Fibroblast of the conjunctiva (primary cell): Measurements from ENCODE around the gene CBX5.
"Not testable (repeated sequence)": the region's sequence is repeated elsewhere in the genome, so short reads cannot be mapped to it uniquely, and the experiment has no call there.

Experiments
- DNase-seq: peaks from one replicate; pipeline ENCODE4 v3.0.0-alpha.2; 2010; ENCODE audit warnings: low read depth

Gene CBX5

GRCh38 chr12:54294152-54294952, 14.4 kb upstream of the CBX5 start:
- no peak for DNase-seq

GRCh38 chr12:54292931-54293241, 13.0 kb upstream of the CBX5 start:
- no peak for DNase-seq

GRCh38 chr12:54292083-54292930, 12.4 kb upstream of the CBX5 start:
- DNase-seq, result no peak

- DNase-seq, result no peak
These were observed 7.6 kb upstream of the CBX5 start for GRCh38 chr12:54287261-54288157.

- no peak for DNase-seq
These were observed 6.4 kb upstream of the CBX5 start for GRCh38 chr12:54286042-54287030.

GRCh38 chr12:54285150-54286041, 5.5 kb upstream of the CBX5 start:
- no peak for DNase-seq

- DNase-seq, result not testable (repeated sequence)
These were observed 4.3 kb upstream of the CBX5 start for GRCh38 chr12:54284070-54284780.

- DNase-seq, result no peak
These were observed 3.1 kb upstream of the CBX5 start for GRCh38 chr12:54282949-54283593.

- DNase-seq, result not testable (repeated sequence)
These were observed 1.8 kb upstream of the CBX5 start for GRCh38 chr12:54281694-54282093.

GRCh38 chr12:54281261-54281638, 1.3 kb upstream of the CBX5 start:
- DNase-seq, result not testable (repeated sequence)

- peak; percentile 100 for DNase-seq
These were observed 742 bp upstream of the CBX5 start, which contains the start of gene HNRNPA1 for GRCh38 chr12:54280468-54281260. Gene HNRNPA1 (plus strand): TSS chr12:54280726. CDS start chr12:54280808, 82 bp downstream.

GRCh38 chr12:54279227-54279631, 693 bp downstream of the CBX5 start:
- DNase-seq, result no peak

- DNase-seq, result no peak
These were observed 2.1 kb downstream of the CBX5 start for GRCh38 chr12:54277823-54278276.

GRCh38 chr12:54276368-54276767, 3.6 kb downstream of the CBX5 start:
- DNase-seq, result no peak

- DNase-seq, result no peak
These were observed 5.9 kb downstream of the CBX5 start for GRCh38 chr12:54273981-54274380.

GRCh38 chr12:54272214-54272613, 7.7 kb downstream of the CBX5 start:
- no peak for DNase-seq

- DNase-seq, result no peak
These were observed 9.6 kb downstream of the CBX5 start for GRCh38 chr12:54270345-54270744.

GRCh38 chr12:54266852-54267251, 13.1 kb downstream of the CBX5 start:
- DNase-seq, result no peak
